AG09319 (cell line): Measurements from ENCODE around the gene LPP.

Source experiments
- DNase-seq: peaks from one replicate; pipeline ENCODE4 v3.0.0-alpha.2; 2010; ENCODE audit warnings: low read depth; ENCODE audit errors: extremely low read depth
- CTCF ChIP-seq: IDR thresholded peaks from 2 replicates; pipeline ENCODE4 v1.5.1; 2011; ENCODE audit warnings: low read depth, mild to moderate bottlenecking, inconsistent platforms, low read length, moderate library complexity

Gene LPP

GRCh38 chr3:188271226-188271914 lies 117.4 kb downstream of the LPP start:
- TF ChIP-seq CTCF: no peak
- no peak for DNase-seq

- DNase-seq: no peak
- no peak for TF ChIP-seq CTCF
Observed at GRCh38 chr3:188272481-188273372, 118.8 kb downstream of the LPP start.

GRCh38 chr3:188274249-188274915 lies 120.4 kb downstream of the LPP start:
- DNase-seq: no peak
- TF ChIP-seq CTCF: no peak

DNA sequence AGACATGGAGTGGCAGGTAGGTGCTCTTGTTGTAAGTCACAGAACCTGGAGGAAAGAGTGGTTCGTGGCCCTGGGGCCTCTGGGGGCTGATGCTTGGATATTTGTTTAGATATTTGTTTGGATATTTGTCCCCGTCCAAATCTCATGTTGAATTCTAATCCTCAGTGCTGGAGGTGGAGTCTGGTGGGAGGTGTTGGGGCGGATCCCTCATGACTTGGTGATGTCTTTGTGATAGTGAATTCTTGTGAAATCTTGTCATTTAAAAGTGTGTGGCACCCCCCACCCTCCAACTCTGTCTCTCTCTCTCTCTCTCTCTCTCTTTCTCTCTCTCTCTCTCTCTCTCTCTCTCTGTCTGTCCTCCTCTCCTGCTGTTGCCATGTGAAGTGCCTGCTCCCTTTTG lies 122.4 kb downstream of the LPP start:
- no peak for TF ChIP-seq CTCF
- DNase-seq: no peak

- no peak for DNase-seq
- TF ChIP-seq CTCF: no peak
Observed at GRCh38 chr3:188278717-188279324, 124.9 kb downstream of the LPP start.

DNA sequence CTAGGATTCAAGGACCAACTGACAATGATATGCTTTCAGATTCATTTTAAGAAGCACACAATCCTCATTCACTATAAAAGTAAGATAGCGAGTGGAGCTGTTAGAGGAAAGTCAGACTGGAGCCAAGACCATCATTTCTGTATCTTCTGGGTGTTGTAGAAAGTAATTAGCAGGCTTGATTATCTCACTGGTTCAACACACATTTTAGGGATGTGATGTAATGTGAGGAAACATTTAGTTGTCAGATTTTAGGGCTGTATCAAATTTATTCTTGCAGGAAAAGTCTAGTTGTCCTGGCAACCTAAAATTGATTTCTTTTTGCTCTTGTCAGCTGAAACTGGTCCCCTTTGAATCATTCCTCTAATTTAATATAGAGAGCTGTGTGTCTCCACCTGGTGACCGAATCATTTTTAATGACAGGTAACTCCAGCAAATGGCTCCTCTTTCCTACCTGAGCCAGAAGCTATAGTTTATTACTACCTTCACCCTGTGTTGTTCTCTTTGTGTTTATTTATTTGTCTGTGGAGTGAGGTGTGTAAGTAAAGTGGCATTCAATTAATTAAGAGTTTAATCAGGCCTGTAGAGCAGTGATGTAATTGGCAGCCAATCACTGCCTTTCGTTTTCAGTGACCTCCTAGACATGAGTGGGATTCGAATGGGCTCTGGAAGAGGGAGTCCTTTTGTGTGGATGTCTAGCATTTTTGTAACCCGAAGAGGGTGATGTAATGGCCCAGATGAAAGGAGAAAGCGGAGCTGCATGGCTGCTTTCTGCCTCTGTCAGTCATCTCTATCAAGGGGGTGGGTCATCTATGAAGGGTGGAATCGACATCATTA lies 125.8 kb downstream of the LPP start:
- no peak for TF ChIP-seq CTCF
- DNase-seq: no peak
